Stimulated activated CD8-positive, alpha-beta memory T cell treated with anti-CD3 and anti-CD28 coated beads, Interleukin-2, amount 100 ng/mL, for 48 hours (primary cell): ENCODE measurements around the gene CALB2.
A peak's percentile ranks its signal among the peaks of the same experiment; 100 is the strongest.

Experiments
- DNase-seq, 2 donors: peaks; one replicate each; pipeline ENCODE4 v3.0.0-alpha.2; 2020; ENCODE audit warnings: low read depth in 2 of 2

Gene CALB2

GRCh38 chr16:71389330-71389729 is 30.8 kb downstream of the CALB2 start:
- DNase-seq, result no peak

GRCh38 chr16:71396594-71396993 is 38.1 kb downstream of the CALB2 start:
- DNase-seq, result no peak

GRCh38 chr16:71399801-71400563 is 41.5 kb downstream of the CALB2 start:
- no peak for DNase-seq

DNA sequence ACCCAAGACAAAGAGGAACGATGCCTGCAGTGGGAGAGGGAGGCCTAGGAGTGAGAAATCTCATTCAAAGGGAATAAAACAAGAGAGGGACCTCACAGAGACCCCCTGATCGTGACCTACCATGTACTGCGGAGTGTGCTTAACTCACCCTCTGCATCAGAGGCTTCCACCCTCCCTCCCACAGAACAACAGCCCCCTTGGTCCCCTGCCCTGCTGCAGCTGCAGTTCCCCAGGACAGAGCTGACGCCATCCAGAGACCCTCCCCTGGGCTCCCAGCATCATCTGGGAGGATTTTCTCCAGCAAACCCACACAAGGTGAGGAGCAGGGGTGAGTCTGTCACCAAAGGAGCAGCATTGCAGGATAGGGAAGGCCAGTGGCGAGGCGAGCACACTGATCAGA is 43.5 kb downstream of the CALB2 start:
- no peak for DNase-seq

DNA sequence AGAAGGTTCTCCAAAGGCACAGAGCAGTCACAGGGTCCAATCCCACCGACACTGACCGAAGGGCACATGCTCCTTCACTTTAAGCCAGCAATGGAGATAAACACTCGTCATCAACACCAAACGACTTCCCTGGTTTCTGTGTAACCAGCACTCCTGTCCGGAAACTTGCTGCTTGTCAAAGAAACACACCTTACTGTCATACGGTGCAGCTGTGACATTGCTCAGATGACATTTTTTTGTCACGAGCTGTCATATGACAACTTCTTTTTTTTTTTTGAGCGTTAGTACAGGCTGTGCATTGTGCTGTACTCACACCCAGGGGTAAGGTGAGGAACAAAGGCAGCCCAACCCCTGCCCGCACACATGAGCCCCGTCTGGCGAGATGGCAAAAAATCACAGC is 44.2 kb downstream of the CALB2 start:
- DNase-seq, result no peak

- no peak for DNase-seq
These were observed 45.8 kb downstream of the CALB2 start for GRCh38 chr16:71404364-71404763.

GRCh38 chr16:71406316-71406715 is 47.8 kb downstream of the CALB2 start:
- no peak for DNase-seq

- DNase-seq, result no peak
These were observed 48.2 kb downstream of the CALB2 start for GRCh38 chr16:71406724-71407123.

GRCh38 chr16:71407731-71408130 is 49.2 kb downstream of the CALB2 start:
- no peak for DNase-seq

- DNase-seq, result no peak
These were observed 50.0 kb downstream of the CALB2 start for GRCh38 chr16:71408536-71408935.

- DNase-seq, result no peak
These were observed 50.7 kb downstream of the CALB2 start for GRCh38 chr16:71409011-71409775.

GRCh38 chr16:71410146-71410545 is 51.6 kb downstream of the CALB2 start:
- no peak for DNase-seq

- DNase-seq, result peak; percentile 37 to 47
These were observed 54.0 kb downstream of the CALB2 start for GRCh38 chr16:71412270-71413160.

GRCh38 chr16:71413341-71413740 is 54.8 kb downstream of the CALB2 start:
- no peak for DNase-seq

DNA sequence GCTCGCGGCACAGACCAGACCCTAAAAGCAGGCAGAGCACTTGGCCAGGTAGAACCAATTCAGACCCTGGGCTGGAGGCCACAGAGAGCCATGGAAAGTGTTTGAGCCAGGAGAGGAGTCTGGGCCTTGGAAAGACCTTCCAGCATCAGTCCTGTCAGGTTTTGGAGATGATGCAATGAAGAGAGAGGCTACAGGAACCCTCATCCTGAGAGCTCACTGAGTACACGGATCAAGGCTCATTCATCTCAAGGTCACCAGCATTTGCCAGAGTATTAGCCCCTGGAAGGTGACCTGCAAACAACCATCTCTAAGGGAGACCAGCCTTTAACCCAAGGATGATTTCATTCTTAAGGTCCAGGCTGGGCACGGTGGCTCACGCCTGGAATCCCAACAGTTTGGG is 55.5 kb downstream of the CALB2 start:
- DNase-seq, result no peak

- peak in 1 of 2 donors; percentile 20 for DNase-seq
These were observed 63.4 kb downstream of the CALB2 start for GRCh38 chr16:71421911-71422310.

DNA sequence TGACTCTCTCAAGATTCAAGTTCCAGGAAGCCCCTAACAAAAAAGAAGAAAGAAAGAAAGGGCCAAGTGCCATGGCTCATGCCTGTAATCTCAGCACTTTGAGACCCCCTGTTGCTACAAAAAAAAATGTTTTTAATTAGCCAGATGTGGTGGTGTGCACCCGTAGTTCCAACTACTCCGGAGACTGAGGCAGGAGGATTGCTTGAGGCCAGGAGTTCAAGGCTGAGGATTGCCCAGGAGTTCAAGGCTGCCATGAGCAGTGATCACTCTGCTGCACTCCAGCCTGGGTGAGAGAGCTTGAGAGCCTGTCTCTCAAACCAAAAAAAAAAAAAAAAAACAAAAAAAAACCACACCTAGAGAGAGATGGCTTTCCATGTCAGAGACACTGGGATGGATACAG is 64.5 kb downstream of the CALB2 start:
- DNase-seq, result no peak

GRCh38 chr16:71423865-71424264 is 65.3 kb downstream of the CALB2 start:
- no peak for DNase-seq

GRCh38 chr16:71424626-71425025 is 66.1 kb downstream of the CALB2 start:
- no peak for DNase-seq

GRCh38 chr16:71425746-71426068 is 67.2 kb downstream of the CALB2 start:
- no peak for DNase-seq

DNA sequence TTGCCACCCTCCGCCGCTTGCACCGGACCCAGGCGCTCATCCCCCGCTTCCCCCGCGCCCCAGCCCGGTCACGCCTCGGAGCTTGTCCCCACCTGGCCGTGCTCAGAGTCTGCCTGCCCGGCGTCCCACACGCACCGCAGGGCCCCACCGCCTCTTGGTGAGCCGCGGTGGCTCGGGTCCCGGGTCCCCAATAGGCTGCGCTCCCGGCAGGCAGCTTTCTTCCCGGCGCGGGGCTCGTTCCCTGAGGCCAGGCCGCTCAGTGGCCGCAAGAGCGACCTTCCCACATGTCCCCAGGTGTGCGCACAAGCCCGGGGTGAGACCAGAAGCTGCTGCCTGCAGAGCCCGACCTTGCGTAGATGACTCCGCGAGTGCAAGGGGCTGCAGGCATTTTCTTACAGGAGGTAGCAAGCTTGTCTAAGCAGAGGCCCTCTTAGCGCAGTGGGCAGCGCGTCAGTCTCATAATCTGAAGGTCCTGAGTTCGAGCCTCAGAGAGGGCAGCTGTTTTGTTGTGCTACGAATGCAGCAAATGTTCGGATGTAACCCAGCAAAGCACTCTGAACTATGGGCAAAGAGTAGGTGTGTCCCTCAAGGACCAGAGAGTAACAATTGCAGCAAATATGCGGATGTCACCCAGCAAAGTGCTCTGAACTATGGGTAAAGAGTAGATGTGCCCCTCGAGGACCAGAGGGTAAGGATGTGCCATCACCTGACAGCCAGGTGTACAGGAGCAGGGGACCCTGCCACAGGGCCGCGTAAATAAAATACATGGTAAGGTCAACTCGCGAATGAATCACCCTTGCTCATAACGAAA is 67.8 kb downstream of the CALB2 start:
- DNase-seq, result peak; percentile 17 to 29
